HG02938 (cell line): Measurements from ENCODE around the gene HEG1.

Experiments
- ATAC-seq: cut with Tn5 transposase; IDR thresholded peaks from one replicate; pipeline ENCODE4 v1.9.1; 2021; ENCODE audit warnings: mild to moderate bottlenecking, moderate library complexity; ENCODE audit not compliant: unreplicated experiment

Gene HEG1

DNA sequence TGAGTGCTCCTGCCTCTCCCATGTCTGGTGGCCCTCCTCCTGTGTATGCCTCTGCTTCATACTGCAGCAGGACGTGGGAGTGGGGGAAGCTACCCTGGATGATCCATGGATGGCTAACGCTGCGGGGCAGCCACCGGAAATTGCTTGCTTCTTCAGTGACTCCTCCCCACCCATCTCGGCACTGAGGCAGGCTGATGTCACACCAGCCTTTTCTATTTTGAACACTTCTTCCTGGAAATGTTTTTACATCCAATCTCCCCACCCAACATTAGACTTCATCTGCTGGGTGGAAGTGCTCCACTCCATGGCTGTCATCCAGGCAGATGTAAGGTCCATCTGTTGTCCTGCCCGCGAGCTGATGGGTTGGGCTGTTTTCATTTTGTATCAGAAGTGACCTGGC is 62.3 kb downstream of the HEG1 start:
- no peak for ATAC-seq

- ATAC-seq = no peak
Observed at GRCh38 chr3:124992041-124992440, 63.8 kb downstream of the HEG1 start.

- no peak for ATAC-seq
Observed at GRCh38 chr3:124986192-124987143, 69.3 kb downstream of the HEG1 start.

DNA sequence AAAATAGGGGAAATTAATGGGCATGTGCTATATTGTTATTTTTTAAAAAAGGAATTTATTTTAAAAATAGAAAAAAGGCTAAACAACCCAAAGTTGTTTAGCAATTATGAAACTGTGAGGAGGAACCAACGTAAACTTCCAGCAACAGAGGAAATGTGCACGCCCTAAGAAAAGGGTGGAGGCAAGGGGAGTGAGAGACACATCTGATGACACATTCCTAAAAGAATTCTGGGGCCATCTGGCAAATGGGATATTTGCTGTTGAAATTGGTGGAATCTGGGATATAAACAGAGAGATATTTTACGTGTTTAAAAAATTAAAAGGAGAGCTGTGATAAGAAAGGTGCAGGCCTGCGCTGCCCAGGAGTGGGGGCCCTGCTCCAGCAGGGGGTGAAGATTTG is 70.4 kb downstream of the HEG1 start:
- ATAC-seq = no peak

DNA sequence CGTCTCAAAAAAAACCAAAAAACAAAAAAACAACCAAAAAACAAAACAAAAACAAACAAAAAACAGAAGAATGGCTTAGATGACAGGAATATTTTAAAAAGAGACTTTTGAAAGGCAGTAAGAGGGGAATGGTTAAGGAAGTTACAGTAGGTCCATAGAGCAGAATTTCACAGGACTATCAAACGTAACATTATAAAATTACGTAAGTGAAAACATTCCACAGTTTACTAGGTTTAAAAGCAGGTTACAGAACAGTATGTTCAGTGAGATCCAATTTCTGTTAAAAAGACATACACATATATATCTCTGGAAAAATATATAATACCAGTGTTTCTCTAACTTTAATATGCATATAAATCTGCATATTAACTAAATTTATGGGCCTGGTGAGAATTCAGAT is 71.0 kb downstream of the HEG1 start:
- no peak for ATAC-seq

DNA sequence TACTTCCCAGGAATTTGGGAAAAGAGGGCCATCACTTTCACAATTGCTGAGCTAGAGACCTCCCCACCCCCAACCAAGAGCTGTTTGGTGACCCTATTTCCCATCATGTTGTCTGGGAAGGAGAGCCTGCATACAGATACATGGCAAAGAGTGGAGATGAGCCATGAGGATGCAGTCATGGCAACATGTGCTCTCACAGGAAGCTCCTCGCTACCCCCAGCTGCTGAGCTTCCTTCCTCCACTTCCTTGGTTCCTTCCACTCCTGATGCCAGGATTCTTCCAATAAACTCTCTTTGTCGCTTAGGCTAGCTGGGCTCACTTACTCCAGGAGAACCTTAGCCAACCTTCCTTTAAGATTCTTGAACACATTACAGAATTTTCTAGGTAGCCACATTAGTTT is 72.9 kb downstream of the HEG1 start:
- no peak for ATAC-seq

GRCh38 chr3:124981472-124981871 is 74.3 kb downstream of the HEG1 start:
- ATAC-seq = no peak

- ATAC-seq = no peak
Observed at GRCh38 chr3:124978627-124979026, 77.2 kb downstream of the HEG1 start.

DNA sequence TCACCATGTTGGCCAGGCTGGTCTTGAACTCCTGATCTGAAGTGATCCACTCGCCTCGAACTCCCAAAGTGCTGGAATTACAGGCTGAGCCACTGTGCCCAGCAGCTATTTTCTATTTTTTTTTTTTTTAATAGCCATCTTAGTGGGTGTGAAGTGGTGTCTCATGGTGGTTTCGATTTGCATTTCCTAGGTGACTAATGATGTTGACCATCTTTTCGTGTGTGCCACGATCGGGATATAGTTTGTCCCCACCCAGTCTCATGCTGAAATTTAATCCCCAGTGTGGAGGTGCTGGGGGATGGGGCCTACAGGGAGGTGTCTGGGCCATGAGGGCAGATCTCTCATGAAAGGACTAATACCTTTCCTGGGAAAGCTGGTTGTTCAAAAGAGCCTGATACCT is 79.4 kb downstream of the HEG1 start:
- ATAC-seq = no peak

DNA sequence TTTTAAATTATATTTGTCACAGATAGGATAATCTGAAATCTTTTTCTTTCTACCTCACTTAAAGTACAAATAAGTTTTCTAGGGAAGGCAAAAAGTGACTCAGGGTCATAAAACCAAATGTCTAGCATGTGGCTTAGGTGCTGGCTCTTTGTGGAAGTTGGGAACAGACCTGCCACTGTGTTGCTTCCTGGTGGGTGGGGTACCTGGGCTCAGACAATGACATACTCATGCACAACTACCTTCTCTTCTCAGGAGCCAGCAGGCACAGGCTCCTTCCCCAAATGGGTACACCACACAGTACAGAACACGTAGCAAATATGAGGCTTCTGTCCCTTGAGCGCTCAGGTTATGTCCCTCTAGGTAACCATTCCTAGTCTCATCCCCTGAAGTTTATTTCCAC is 81.1 kb downstream of the HEG1 start:
- ATAC-seq = no peak

DNA sequence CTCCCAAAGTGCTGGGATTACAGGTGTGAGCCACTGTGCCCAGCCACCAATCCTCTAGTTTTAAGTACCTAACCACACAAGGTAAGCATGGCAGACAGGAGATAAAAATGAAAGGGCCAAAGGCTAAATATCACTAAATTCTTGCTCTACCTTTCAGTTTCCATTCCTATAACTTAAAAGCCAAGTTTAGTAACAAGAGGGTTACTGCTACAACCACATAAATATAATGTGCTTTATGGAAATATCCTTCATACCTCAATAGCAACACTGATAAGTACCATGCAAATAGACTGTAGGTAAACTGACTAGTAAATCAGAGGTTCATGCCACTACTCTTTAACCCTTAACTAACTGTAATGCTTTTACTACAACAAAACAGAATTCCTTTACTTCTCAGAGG is 82.5 kb downstream of the HEG1 start:
- no peak for ATAC-seq

DNA sequence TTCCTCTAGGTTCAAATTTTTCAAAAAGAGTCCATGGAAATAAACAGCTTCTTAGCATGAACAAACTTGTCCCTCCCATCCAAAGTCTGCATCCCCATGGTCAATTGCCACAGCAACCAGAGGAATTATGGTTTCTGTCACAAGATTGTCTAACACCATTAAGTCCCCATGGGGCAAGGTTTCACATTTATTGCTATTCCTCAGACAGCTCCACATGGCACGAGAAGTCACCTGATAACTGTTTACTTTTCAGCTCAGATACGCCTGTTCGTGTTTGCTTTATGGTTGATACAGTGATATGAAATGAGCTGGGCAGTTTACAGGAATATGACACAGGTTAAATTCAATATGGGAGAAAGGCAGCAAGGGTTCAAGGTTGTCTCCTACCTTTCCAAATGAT is 83.3 kb downstream of the HEG1 start:
- no peak for ATAC-seq

DNA sequence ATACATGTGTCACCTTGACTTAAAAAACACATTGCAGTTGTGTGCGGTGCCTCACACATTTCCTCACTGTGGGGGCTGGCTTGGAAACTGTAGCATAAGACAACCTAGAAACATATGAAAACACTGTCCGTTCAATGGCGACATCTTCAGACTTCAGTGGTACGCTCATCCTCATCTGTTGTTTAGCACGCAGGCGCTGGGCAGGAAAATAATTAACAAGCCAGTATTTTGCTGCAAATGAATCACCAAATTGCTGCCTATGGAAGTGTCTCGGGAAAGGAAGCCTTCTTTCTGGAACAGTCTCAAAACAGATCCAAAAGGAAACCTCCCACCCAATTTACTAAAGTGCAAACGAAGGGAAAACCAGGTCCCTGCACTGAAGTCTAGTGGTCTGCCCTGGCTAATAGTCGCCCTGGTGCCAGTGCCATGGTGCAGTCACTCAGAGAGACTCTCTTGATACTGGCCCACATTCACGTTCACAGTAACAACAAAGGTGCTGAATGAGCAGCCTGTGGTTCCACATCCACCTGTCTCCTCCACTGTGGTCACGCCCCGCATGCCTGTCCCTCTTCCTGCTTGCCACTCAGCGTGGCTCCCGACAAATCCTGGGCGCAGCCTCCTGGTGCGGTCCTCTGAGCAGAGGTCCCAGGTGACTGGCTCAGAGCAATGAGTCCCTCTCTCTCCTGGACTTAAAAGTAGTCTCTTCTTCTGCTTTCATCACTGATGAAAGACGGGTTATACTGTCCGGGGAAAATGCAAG is 85.7 kb downstream of the HEG1 start:
- ATAC-seq = no peak

- ATAC-seq = no peak
Observed at GRCh38 chr3:124969190-124969589, 86.6 kb downstream of the HEG1 start.

GRCh38 chr3:124967964-124968363 is 87.8 kb downstream of the HEG1 start:
- no peak for ATAC-seq

DNA sequence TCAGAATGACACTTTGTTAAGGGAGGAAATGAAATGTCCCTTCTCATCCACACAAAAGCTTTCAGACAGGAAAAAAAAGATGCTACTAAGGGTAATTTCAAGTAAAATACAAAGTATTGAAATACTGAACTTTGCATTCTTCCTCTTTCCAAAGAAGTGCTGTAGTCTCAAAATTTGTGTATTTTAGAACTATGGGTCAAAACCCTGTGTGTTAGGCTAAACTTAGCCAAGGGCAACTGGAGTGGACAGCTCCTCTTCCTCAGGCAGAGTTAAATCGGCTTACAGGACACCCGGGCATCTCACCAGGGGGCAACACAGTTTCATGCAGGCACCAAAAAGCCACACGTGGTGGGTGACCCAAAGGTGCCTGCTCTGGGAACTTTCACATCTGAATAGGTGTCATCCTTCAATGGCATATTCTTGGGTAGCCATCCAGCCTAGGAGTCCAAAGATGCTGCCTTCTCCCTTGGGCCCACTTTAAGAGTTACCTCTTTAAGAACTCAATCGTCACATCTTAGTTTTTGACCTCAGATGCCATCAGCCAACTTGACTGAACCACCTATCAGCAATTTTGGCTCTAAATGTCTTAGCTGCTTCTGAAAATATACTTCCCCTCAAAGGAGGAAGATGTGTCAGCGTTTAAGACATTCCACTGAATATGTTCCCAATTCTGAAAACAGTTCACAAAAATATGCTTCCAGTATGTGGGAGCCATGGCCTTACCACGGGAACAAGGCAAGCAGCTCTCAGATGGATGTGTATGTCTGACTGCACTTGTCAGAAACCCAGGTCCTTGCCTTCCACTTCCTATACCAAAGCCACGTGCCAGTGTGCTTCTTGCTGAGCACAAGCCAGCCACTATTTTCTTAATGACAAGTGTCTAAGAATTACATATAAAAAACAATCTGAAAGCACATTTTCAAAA is 89.0 kb downstream of the HEG1 start:
- no peak for ATAC-seq

GRCh38 chr3:124965413-124965812 is 90.4 kb downstream of the HEG1 start:
- ATAC-seq = no peak

DNA sequence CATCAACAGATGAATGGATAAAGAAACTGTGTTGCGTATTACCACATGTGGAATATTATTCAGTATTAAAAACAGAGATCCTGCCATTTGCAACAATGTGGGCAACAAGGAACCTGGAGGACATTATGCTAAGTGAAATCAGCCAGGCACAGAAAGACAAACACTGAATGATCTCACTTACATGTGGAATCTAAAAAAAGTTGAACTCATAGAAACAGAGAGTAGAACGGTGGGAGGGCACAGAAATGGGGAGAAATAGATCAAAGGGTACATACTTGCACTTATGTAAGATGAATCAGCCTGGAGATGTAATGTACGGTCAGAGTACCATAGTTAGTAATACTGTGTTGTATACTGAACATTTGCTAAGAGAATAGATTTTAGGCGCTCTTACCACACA is 91.4 kb downstream of the HEG1 start:
- ATAC-seq = no peak

- ATAC-seq = no peak
Observed at GRCh38 chr3:124963755-124964154, 92.0 kb downstream of the HEG1 start.

DNA sequence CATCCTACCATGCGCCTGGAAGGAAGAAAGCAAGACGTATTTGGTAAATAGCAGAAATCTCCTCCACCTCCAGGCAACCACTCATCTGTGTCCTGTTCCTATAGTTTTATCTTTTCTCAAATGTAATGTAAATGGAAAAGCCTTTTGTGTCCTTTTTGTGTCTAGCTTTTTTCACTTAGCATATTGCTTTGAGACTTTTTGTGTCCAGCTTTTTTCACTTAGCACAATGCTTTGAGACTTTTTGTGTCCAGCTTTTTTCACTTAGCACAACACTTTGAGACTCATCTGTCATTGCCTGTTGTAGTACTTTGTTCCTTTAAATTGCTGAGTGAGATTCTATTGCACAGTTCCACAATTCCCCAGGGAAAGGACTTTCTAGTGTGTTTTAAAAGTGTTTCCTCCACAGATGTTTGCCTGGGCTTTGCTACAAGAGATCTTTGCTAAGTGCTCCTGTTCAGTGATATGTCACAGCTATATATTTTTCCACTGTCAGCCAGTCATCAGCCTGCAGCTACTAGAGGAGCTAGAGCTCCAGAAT is 93.3 kb downstream of the HEG1 start:
- ATAC-seq = no peak

DNA sequence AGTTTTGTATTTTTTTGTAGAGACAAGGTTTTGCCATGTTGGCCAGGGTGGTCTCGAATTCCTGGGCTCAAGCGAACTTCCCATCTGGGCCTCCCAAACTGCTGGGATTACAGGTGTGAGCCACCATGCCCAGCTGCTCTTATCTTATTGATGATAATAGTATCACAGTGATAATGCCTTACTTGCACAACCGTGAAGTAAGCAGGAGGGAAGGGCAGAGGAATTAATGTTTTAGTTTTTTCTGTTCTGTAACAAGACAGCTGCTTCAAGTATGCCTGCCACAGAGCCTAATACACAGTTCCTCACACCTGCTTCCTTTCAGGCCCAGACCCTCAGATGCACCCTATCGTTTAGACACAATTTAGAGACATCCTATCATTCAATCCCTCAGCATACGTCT is 95.1 kb downstream of the HEG1 start:
- ATAC-seq = no peak
